Gastroesophageal sphincter (tissue), 4 donors: ENCODE data around the gene TNN. TPM values are rescaled to one million over a fixed set of nuclear protein-coding genes. Genes with fewer than 3 reads are reported as not detected.
"Not testable (repeated sequence)": the region's sequence is repeated elsewhere in the genome, so short reads cannot be mapped to it uniquely, and the experiment has no call there.

Experiments
- ATAC-seq: fragments of 150-250 bp; one replicate; pipeline ENCODE4 v1.9.1; 2016; ENCODE audit warnings: mild to moderate bottlenecking, moderate library complexity
- H3K27ac ChIP-seq, 4 donors: fragments of 200-600 bp; sonication (generic) in 3 of 4; 1 replicate in 3 of 4; 2 replicates in 1 of 4; pipeline ENCODE4 v1.5.1; 2016 to 2019
- H3K27me3 ChIP-seq: fragments of 200-600 bp; sonication (generic); one replicate; pipeline ENCODE4 v1.5.1; 2019
- H3K36me3 ChIP-seq, 2 donors: fragments of 200-600 bp; sonication (generic); one replicate each; pipeline ENCODE4 v1.5.1; 2019; ENCODE audit warnings: control low read depth in 1 of 2
- H3K4me1 ChIP-seq, 3 donors: fragments of 200-600 bp; sonication (generic); 1 replicate in 2 of 3; 2 replicates in 1 of 3; pipeline ENCODE4 v1.5.1; 2016 to 2019; ENCODE audit warnings: control low read depth in 2 of 3
- H3K4me3 ChIP-seq, 2 donors: fragments of 200-600 bp; sonication (generic); one replicate each; pipeline ENCODE4 v1.5.1; 2019; ENCODE audit warnings: mild to moderate bottlenecking in 1 of 2, moderate library complexity in 1 of 2
- H3K9me3 ChIP-seq, 3 donors: fragments of 200-600 bp; sonication (generic); one replicate each; pipeline ENCODE4 v1.5.1; 2017 to 2019; ENCODE audit warnings: control low read depth in 2 of 3
- EP300 ChIP-seq: sonication (generic); formaldehyde crosslinking; IDR thresholded peaks from one replicate; pipeline ENCODE4 v1.6.1; 2017; ENCODE audit warnings: antibody characterized with exemption, mild to moderate bottlenecking
- POLR2A ChIP-seq, 2 donors: fragments of 450-650 bp; IDR thresholded peaks; one replicate each; pipeline ENCODE4 v1.6.1; 2017; ENCODE audit warnings: antibody characterized with exemption in 2 of 2, mild to moderate bottlenecking in 2 of 2, moderate library complexity in 1 of 2
- POLR2AphosphoS5 ChIP-seq: sonication (generic); formaldehyde crosslinking; IDR thresholded peaks from one replicate; pipeline ENCODE4 v1.6.1; 2017; ENCODE audit warnings: antibody characterized with exemption
- WGBS, 2 donors: methylation state at CpG; one replicate each; pipeline ENCODE4 v1.1.5; 2018; ENCODE audit warnings: low coverage in 1 of 2; 5-methylcytosine and 5-hydroxymethylcytosine counted together
- total RNA-seq, 4 donors: library from RNA; depleted of rRNA; stranded (reverse); fragments of >200 nt; gene quantifications; one replicate each; pipeline ENCODE4 v1.1.0, GENCODE V29; 2016
- TF ChIP-seq, protein P1 (sequence below), 4 experiments: fragments of 200-600 bp in 2 of 4; fragments of 450-650 bp in 2 of 4; sonication (generic) in 1 of 4; IDR thresholded peaks; one replicate each; pipeline ENCODE4 v1.5.1; 2017 to 2019; ENCODE audit warnings: antibody characterized with exemption in 4 of 4, mild to moderate bottlenecking in 2 of 4, moderate library complexity in 2 of 4

The TNN gene, protein sequence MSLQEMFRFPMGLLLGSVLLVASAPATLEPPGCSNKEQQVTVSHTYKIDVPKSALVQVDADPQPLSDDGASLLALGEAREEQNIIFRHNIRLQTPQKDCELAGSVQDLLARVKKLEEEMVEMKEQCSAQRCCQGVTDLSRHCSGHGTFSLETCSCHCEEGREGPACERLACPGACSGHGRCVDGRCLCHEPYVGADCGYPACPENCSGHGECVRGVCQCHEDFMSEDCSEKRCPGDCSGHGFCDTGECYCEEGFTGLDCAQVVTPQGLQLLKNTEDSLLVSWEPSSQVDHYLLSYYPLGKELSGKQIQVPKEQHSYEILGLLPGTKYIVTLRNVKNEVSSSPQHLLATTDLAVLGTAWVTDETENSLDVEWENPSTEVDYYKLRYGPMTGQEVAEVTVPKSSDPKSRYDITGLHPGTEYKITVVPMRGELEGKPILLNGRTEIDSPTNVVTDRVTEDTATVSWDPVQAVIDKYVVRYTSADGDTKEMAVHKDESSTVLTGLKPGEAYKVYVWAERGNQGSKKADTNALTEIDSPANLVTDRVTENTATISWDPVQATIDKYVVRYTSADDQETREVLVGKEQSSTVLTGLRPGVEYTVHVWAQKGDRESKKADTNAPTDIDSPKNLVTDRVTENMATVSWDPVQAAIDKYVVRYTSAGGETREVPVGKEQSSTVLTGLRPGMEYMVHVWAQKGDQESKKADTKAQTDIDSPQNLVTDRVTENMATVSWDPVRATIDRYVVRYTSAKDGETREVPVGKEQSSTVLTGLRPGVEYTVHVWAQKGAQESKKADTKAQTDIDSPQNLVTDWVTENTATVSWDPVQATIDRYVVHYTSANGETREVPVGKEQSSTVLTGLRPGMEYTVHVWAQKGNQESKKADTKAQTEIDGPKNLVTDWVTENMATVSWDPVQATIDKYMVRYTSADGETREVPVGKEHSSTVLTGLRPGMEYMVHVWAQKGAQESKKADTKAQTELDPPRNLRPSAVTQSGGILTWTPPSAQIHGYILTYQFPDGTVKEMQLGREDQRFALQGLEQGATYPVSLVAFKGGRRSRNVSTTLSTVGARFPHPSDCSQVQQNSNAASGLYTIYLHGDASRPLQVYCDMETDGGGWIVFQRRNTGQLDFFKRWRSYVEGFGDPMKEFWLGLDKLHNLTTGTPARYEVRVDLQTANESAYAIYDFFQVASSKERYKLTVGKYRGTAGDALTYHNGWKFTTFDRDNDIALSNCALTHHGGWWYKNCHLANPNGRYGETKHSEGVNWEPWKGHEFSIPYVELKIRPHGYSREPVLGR (N-terminal part only)
- total RNA-seq, result under 1 TPM in 3 of 4 donors, not detected in 1; 0.23 to 0.92 (median 0.47) TPM

DNA sequence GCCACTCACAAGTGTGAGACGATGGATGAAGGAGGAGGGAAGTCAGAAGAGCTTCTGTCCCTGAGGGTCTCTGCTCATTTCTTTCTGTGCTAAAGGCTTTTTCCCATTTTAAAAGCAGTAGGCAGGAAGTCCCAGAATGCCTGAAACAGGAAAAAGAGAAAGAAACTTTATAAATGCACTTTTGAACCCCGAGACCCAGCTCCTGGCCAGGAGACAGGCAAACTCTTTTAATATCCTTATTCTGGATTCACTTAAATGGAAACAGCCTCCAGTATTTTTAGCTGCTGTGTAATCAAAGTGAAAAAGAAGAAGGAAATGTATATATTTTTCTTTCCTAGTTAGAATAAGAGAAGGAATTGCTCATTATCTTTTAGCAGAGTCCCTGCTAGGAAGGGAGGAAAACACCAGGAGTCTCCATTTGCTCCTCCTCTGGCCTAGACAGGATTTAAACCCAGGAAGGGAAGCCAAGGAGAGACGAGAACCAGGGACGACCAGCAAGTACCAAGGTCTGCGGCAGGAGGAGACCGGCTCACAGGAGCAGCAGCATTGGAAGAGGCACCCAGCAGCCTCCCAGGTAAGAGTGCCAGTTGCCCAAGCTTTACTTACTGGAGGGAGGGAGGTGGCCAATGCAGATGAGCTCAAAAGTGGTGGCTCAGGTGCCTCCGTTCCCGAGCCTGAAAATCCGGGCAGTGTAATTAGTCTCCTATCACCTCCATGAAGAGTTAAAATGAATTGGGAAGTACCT lies at the start of gene TNN:
TNN (plus strand) TSS at position 472 of the 745 bp plus-strand sequence. CDS start 9,586 bp downstream, outside the sequence.
- no peak for ATAC-seq
- no peaks in the 10 kb centered on the region for H3K27me3 ChIP-seq
- peaks cover 0 to 9% (median 8%) of the 10 kb centered on the region in 3 donors for H3K4me1 ChIP-seq
- no peak for TF ChIP-seq POLR2AphosphoS5
- TF ChIP-seq POLR2A (IDR thresholded peaks at IDR 0.05), result no peak
- TF ChIP-seq, protein P1, sequence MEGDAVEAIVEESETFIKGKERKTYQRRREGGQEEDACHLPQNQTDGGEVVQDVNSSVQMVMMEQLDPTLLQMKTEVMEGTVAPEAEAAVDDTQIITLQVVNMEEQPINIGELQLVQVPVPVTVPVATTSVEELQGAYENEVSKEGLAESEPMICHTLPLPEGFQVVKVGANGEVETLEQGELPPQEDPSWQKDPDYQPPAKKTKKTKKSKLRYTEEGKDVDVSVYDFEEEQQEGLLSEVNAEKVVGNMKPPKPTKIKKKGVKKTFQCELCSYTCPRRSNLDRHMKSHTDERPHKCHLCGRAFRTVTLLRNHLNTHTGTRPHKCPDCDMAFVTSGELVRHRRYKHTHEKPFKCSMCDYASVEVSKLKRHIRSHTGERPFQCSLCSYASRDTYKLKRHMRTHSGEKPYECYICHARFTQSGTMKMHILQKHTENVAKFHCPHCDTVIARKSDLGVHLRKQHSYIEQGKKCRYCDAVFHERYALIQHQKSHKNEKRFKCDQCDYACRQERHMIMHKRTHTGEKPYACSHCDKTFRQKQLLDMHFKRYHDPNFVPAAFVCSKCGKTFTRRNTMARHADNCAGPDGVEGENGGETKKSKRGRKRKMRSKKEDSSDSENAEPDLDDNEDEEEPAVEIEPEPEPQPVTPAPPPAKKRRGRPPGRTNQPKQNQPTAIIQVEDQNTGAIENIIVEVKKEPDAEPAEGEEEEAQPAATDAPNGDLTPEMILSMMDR (IDR thresholded peaks at IDR 0.05), result no peak
- no peak for TF ChIP-seq EP300
- no peak within 1 kb of the TSS for H3K27ac ChIP-seq
- no peak within 1 kb of the TSS for H3K4me3 ChIP-seq
- 82 to 85% methylated on average over 1 to 5 of the region's 9 CpGs for WGBS, 2 donors
- H3K36me3 ChIP-seq, result no peaks in the 10 kb centered on the region
- no peaks in the 10 kb centered on the region for H3K9me3 ChIP-seq

DNA sequence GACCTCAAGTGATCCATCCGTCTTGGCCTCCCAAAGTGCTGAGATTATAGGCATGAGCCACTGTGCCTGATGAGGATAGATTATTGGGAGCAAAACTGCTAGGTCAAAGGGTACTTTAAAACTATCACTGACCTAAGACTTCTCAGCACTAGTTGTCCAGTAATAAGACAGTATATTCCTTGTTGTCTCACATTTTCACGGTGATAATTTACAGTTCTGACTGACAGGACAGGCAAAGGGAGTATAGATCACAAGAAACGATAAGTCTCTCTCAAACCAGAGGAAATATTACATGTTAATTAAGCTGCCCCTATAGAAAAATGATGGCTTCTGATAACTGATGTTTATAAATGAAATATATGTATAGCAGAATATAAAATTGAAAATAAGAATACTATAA lies 48.1 kb upstream of the TNN start:
- no peak overlapping the region for H3K4me3 ChIP-seq
- no peak for ATAC-seq
- H3K27ac ChIP-seq, result no peak overlapping the region
- peaks cover 0 to 28% (median 6%) of the 10 kb centered on the region in 3 donors for H3K4me1 ChIP-seq
- H3K9me3 ChIP-seq, result no peaks in the 10 kb centered on the region
- WGBS, 2 donors, result 81 to 82% methylated on average over 2 to 3 of the region's 3 CpGs
- peaks cover 0 to 50% of the 10 kb centered on the region in 2 donors for H3K36me3 ChIP-seq
- no peaks in the 10 kb centered on the region for H3K27me3 ChIP-seq
- no peak for TF ChIP-seq EP300
- TF ChIP-seq, protein P1 (IDR thresholded peaks at IDR 0.05), result no peak
- no peak for TF ChIP-seq POLR2AphosphoS5
- no peak for TF ChIP-seq POLR2A (IDR thresholded peaks at IDR 0.05)

DNA sequence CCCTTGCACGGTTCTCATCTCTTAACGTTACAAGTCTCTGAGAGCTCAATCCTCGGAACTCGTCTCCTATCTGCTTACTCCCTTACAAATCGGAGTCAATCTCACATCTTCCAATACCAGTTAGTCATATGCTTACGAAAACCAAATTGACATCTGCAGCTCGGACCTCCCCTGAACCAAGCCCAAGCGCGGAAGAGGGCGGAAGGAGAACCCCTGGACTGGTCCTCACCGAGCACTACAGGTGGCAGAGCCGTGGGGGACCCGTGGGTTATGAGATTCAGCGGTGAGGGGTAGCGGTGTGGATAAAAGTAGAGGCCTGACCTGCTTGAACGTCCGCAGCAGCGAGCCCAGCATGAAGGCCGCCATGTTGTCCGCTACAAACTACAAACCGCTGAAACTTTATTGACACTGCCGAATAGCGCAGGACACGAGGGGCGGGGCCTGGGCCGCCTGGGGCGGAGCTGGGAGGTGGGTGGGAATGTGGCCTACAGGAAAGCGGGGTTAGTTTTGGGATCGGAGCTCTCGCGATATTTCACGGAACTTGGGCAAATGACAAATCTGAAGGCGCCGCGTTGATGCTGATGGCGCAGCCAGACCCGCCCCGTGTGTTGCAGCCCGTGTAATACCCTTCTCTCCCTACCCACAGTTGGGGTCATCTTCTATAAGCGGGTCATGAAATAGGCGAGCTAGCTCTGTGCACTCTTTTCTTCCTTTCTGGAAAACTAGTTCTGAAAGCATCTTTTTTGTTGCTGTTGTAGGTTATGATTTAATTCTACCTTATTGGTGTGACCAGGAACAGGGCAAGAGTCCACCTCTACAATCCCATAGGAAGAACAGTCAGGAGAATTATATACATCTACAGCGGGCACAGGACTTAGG lies 44.4 kb upstream of the TNN start, which contains the start of gene MRPS14:
MRPS14 (minus strand) TSS at position 383 of the 879 bp plus-strand sequence; CDS start at position 366, 17 bp downstream.
- peaks cover 0 to 12% of the 10 kb centered on the region in 2 donors for H3K36me3 ChIP-seq
- H3K27me3 ChIP-seq, result no peaks in the 10 kb centered on the region
- H3K27ac ChIP-seq, result peak within 1 kb of the TSS; percentile 79 to 86 (median 84)
- peaks cover 0 to 28% (median 6%) of the 10 kb centered on the region in 3 donors for H3K4me1 ChIP-seq
- H3K9me3 ChIP-seq, result no peaks in the 10 kb centered on the region
- ATAC-seq, result peak; percentile 98
- 0 to 5% methylated on average over 3 to 17 of the region's 42 CpGs for WGBS, 2 donors
- TF ChIP-seq POLR2AphosphoS5, result peak; percentile 90
- TF ChIP-seq POLR2A (IDR thresholded peaks at IDR 0.05), result peak; percentile 35 to 58
- TF ChIP-seq, protein P1 (IDR thresholded peaks at IDR 0.05), result peak in 1 of 4 experiments; percentile 27
- no peak for TF ChIP-seq EP300
- peak within 1 kb of the TSS; percentile 91 to 99 for H3K4me3 ChIP-seq

DNA sequence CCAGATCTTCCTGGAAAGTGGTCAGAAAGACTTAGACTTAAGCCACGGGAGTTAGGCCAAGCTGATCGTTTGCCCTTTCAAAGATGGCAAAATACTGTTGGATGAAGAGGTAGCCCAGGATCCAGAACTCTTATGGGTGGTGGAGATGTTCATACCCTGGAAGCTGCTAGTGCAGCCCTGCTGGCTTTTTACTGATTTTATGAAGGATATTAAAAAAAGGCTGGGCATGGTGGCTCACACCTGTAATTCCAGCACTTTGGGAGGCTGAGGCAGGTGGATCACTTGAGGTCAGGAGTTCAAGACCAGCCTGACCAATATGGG lies 43.8 kb upstream of the TNN start:
- not testable (repeated sequence) for H3K9me3 ChIP-seq, ATAC-seq, H3K27me3 ChIP-seq, H3K36me3 ChIP-seq
- H3K4me1 ChIP-seq, result peaks cover 0 to 28% (median 6%) of the 10 kb centered on the region in 3 donors
- H3K4me3 ChIP-seq, result peak overlapping the region; percentile 91 to 99
- peak overlapping the region; percentile 54 to 86 (median 84) for H3K27ac ChIP-seq
- WGBS, 2 donors, result 90% methylated on average over 2 of the region's 2 CpGs; no CpG with 5 or more reads in 1 of the 2 donors
